Trophoblast cell (in vitro differentiated cells and primary cell): ENCODE measurements around the gene SART1.

Experiments
- DNase-seq, 2 donors: peaks; one replicate each; pipeline ENCODE4 v3.0.0-alpha.2; 2016
- H2AFZ ChIP-seq: 2 replicates; pipeline ENCODE4 v1.6.1; 2013; ENCODE audit warnings: low read length, moderate library complexity, mild to moderate bottlenecking; ENCODE audit not compliant: insufficient read depth, poor library complexity
- H2AK5ac ChIP-seq: 2 replicates; pipeline ENCODE4 v1.6.1; 2013; ENCODE audit warnings: mild to moderate bottlenecking, low read length
- H2BK120ac ChIP-seq: 2 replicates; pipeline ENCODE4 v1.6.1; 2013; ENCODE audit warnings: low read length, mild to moderate bottlenecking, moderate library complexity; ENCODE audit not compliant: insufficient read depth, poor library complexity
- H2BK12ac ChIP-seq: 2 replicates; pipeline ENCODE4 v1.6.1; 2013; ENCODE audit warnings: mild to moderate bottlenecking, low read length, moderate library complexity
- H2BK5ac ChIP-seq: 2 replicates; pipeline ENCODE4 v1.6.1; 2013; ENCODE audit warnings: low read length, low read depth, moderate library complexity, mild to moderate bottlenecking; ENCODE audit not compliant: poor library complexity
- H3K14ac ChIP-seq: 2 replicates; pipeline ENCODE4 v1.6.1; 2013; ENCODE audit warnings: mild to moderate bottlenecking, low read length
- H3K18ac ChIP-seq: 2 replicates; pipeline ENCODE4 v1.6.1; 2013; ENCODE audit warnings: mild to moderate bottlenecking, low read length
- H3K23ac ChIP-seq: 2 replicates; pipeline ENCODE4 v1.6.1; 2013; ENCODE audit warnings: low read length
- H3K27ac ChIP-seq: 2 replicates; pipeline ENCODE4 v1.5.1; 2013; ENCODE audit warnings: low read depth, mild to moderate bottlenecking, inconsistent platforms, low read length, moderate library complexity
- H3K27me3 ChIP-seq: 2 replicates; pipeline ENCODE4 v1.6.1; 2013; ENCODE audit warnings: inconsistent platforms, mild to moderate bottlenecking, low read length, moderate library complexity; ENCODE audit not compliant: insufficient read depth
- H3K36me3 ChIP-seq, 2 experiments: 1 replicate in 1 of 2; 2 replicates in 1 of 2; pipeline ENCODE4 v1.6.1; 2013; ENCODE audit warnings: low read length in 2 of 2, mild to moderate bottlenecking in 2 of 2, moderate library complexity in 1 of 2; ENCODE audit not compliant: insufficient read depth in 2 of 2, control insufficient read depth in 1 of 2
- H3K4ac ChIP-seq: 2 replicates; pipeline ENCODE4 v1.6.1; 2013; ENCODE audit warnings: low read depth, mild to moderate bottlenecking, low read length, moderate library complexity
- H3K4me1 ChIP-seq, 2 experiments: 1 replicate in 1 of 2; 2 replicates in 1 of 2; pipeline ENCODE4 v1.6.1; 2013; ENCODE audit warnings: low read length in 2 of 2, mild to moderate bottlenecking in 2 of 2, moderate library complexity in 1 of 2; ENCODE audit not compliant: insufficient read depth in 2 of 2, control insufficient read depth in 1 of 2
- H3K4me2 ChIP-seq: 2 replicates; pipeline ENCODE4 v1.6.1; 2013; ENCODE audit warnings: inconsistent platforms, mild to moderate bottlenecking, low read length, moderate library complexity
- H3K4me3 ChIP-seq: 2 replicates; pipeline ENCODE4 v1.5.1; 2013; ENCODE audit warnings: mild to moderate bottlenecking, low read depth, low read length, inconsistent platforms
- H3K79me1 ChIP-seq: one replicate; pipeline ENCODE4 v1.6.1; 2013; ENCODE audit warnings: low read length
- H3K79me2 ChIP-seq: 2 replicates; pipeline ENCODE4 v1.6.1; 2013; ENCODE audit warnings: low read length, mild to moderate bottlenecking; ENCODE audit not compliant: control insufficient read depth, insufficient read depth, poor library complexity
- H3K9ac ChIP-seq: 2 replicates; pipeline ENCODE4 v1.6.1; 2013; ENCODE audit warnings: mild to moderate bottlenecking, low read length
- H3K9me3 ChIP-seq: 2 replicates; pipeline ENCODE4 v1.6.1; 2013; ENCODE audit warnings: low read depth, mild to moderate bottlenecking, control low read depth, inconsistent platforms, low read length; ENCODE audit not compliant: insufficient read depth
- H4K12ac ChIP-seq: 2 replicates; pipeline ENCODE4 v1.6.1; 2013; ENCODE audit warnings: low read depth, mild to moderate bottlenecking, low read length, moderate library complexity
- H4K8ac ChIP-seq: 2 replicates; pipeline ENCODE4 v1.6.1; 2013; ENCODE audit warnings: low read depth, mild to moderate bottlenecking, low read length, moderate library complexity
- H4K91ac ChIP-seq: one replicate; pipeline ENCODE4 v1.6.1; 2013; ENCODE audit warnings: low read depth, mild to moderate bottlenecking, low read length, moderate library complexity
- WGBS: extraction: QIAGEN DNeasy Blood & Tissue Kit; methylation state at CpG from one replicate; pipeline ENCODE4 v1.1.7; 2013; ENCODE audit warnings: missing lambda C conversion rate; ENCODE audit not compliant: insufficient read length, insufficient coverage; ENCODE audit errors: extremely low coverage; 5-methylcytosine and 5-hydroxymethylcytosine counted together

The SART1 gene

DNA sequence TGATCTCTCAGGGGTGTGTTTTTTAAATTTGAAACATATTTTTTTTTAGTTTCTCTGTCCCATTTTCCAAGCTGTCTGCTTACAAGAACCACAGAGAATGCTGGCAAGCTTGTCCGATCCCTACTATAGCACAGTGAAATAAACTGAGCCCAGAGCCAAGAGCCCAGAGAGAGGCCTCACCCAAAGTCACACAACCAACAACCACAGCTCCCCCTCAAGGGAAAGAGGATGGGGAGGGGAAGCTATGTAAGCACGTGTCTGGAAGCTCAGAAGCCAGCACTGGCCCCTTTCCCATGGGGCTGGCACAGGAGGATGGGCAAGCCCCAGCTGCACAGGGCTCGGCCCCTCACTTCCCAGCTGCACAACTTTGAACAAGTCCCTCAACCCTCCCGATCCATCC is 3.2 kb upstream of the SART1 start:
- Histone ChIP-seq H3K4me3 (no peak overlapping the region), H3K4me2 (no peak overlapping the region), H3K9me3 (peaks cover 2% of the 10 kb centered on the region), H3K27ac (no peak overlapping the region), H3K4me1 (peaks cover 4 to 9% of the 10 kb centered on the region in 2 experiments), H2AK5ac (no peak overlapping the region), H3K9ac (no peak overlapping the region), H2BK120ac (no peak overlapping the region), H3K23ac (no peak overlapping the region), H2BK5ac (no peak overlapping the region), H3K4ac (no peak overlapping the region), H3K79me1 (peaks cover 8% of the 10 kb centered on the region), H3K14ac (no peak overlapping the region), H4K12ac (no peak overlapping the region), H4K91ac (no peak overlapping the region), H3K79me2 (peaks cover 9% of the 10 kb centered on the region), H4K8ac (no peak overlapping the region), H3K27me3 (no peaks in the 10 kb centered on the region), H3K36me3 (no peaks in the 10 kb centered on the region), H2BK12ac (no peak overlapping the region), H2AFZ (no peak overlapping the region), H3K18ac (no peak overlapping the region)
- no CpG with 5 or more reads among the region's 4 CpGs for WGBS
- DNase-seq = no peak

DNA sequence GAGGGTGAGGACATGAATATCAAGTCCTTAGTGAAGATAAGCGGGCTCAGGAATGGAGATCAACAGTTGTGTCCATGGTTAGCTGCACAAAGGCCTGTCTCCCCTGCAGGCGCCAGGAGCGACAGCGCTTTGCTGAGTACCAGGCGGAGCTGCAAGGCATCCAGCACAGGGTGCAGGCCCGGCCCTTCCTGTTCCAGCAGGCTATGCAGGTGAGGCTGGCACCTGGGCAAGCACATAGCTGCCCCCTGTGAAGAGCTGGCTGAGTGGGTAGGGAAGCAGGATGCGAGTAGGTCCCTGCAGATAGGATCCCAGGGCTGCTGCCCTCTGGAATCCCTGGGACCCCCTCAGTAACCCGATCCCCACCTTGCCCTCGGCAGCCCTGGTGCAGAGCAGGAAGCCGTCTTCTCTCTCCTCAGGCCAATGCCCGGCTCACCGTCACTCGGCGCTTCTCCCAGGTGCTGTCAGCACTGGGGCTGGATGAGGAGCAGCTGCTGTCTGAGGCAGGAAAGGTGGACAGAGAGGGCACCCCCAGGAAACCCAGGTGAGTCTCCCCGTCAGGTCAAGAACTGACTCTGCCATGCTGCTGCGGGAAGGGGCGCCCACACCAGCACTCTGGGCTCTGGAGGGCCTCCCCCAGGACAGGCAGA is 2.6 kb upstream of the SART1 start:
- Histone ChIP-seq H3K23ac (no peak overlapping the region), H2BK12ac (no peak overlapping the region), H3K27me3 (no peaks in the 10 kb centered on the region), H4K12ac (no peak overlapping the region), H3K79me1 (peaks cover 8% of the 10 kb centered on the region), H4K91ac (no peak overlapping the region), H3K4me1 (peaks cover 4 to 9% of the 10 kb centered on the region in 2 experiments), H3K36me3 (peaks cover 0 to 2% of the 10 kb centered on the region in 2 experiments), H4K8ac (no peak overlapping the region), H3K9ac (no peak overlapping the region), H3K79me2 (peaks cover 9% of the 10 kb centered on the region), H2BK5ac (no peak overlapping the region), H3K9me3 (peaks cover 2% of the 10 kb centered on the region), H3K4me2 (no peak overlapping the region), H3K14ac (no peak overlapping the region), H2AFZ (no peak overlapping the region), H3K4me3 (no peak overlapping the region), H3K18ac (no peak overlapping the region), H3K27ac (no peak overlapping the region), H3K4ac (no peak overlapping the region), H2BK120ac (no peak overlapping the region), H2AK5ac (no peak overlapping the region)
- no CpG with 5 or more reads among the region's 17 CpGs for WGBS
- DNase-seq = no peak

DNA sequence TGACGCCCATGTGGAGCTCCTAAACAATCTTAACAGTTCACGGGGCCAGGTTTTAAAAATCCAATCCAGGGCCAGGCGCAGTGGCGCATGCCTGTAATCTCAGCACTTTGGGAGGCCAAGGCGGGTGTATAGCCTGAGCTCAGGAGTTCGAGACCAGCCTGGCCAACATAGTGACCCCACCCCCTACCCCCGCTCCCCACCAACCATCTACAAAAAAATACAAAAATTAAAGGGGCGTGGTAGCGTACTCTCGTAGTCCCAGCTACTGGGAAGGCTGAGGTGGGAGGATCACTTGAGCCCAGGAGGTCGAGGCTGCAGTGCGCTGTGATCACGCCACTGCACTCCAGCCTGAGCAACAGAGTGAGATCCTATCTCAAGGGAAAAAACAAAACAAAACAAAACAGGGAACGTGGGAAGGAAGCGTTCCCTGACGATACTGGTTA is 689 bp upstream of the SART1 start:
- no CpG with 5 or more reads among the region's 16 CpGs for WGBS

DNA sequence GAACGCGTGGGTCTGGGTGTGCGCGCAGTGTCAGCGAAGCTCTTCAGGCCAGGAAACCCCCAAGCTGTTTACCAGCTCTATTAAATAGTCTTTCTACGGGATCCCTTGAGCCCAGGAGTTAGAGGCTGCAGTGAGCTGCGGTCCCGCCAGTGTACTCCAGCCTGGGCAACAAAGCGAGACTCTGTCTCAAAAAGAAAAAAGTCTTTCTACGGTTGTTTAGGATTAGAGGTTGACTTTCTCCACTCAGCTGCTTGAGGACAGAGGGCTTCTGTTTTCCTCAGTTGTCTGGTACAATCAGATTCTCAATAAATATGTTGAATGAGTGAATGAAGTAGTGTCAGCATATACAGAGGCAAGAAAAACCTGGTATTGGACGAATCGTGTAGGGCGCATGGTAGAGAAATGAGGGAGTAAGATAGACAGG is 619 bp downstream of the SART1 start:
- H3K4me3 ChIP-seq = peak overlapping the region; percentile 99
- no peak for DNase-seq
- H3K36me3 ChIP-seq = peaks cover 31 to 34% of the 10 kb centered on the region in 2 experiments
- no peak overlapping the region for H3K18ac ChIP-seq
- H2AFZ ChIP-seq = no peak overlapping the region
- peak overlapping the region; percentile 84 for H3K4me2 ChIP-seq
- no peak overlapping the region for H3K23ac ChIP-seq
- no peaks in the 10 kb centered on the region for H3K27me3 ChIP-seq
- H3K27ac ChIP-seq = no peak overlapping the region
- H3K9me3 ChIP-seq = peaks cover 2% of the 10 kb centered on the region
- WGBS = no CpG with 5 or more reads among the region's 13 CpGs
- peak overlapping the region; percentile 57 for H3K9ac ChIP-seq
- H4K91ac ChIP-seq = no peak overlapping the region
- H2BK5ac ChIP-seq = no peak overlapping the region
- peaks cover 8% of the 10 kb centered on the region for H3K79me1 ChIP-seq
- peaks cover 4 to 9% of the 10 kb centered on the region in 2 experiments for H3K4me1 ChIP-seq
- H4K8ac ChIP-seq = peak overlapping the region; percentile 31
- no peak overlapping the region for H4K12ac ChIP-seq
- H2BK120ac ChIP-seq = no peak overlapping the region
- H2AK5ac ChIP-seq = no peak overlapping the region
- H2BK12ac ChIP-seq = no peak overlapping the region
- H3K14ac ChIP-seq = no peak overlapping the region
- peaks cover 9% of the 10 kb centered on the region for H3K79me2 ChIP-seq
- H3K4ac ChIP-seq = peak overlapping the region; percentile 93

More for the DNA sequence above, 689 bp upstream of the SART1 start:
- peak in 1 of 2 donors; percentile 18 for DNase-seq
- H3K79me2 ChIP-seq = peaks cover 9% of the 10 kb centered on the region
- H2AK5ac ChIP-seq = peak overlapping the region; percentile 38
- H2AFZ ChIP-seq = peak overlapping the region; percentile 50
- peak overlapping the region; percentile 70 for H3K4me2 ChIP-seq
- peak overlapping the region; percentile 41 for H2BK120ac ChIP-seq
- H3K23ac ChIP-seq = no peak overlapping the region
- peak overlapping the region; percentile 9 for H3K4ac ChIP-seq
- peak overlapping the region; percentile 51 for H2BK5ac ChIP-seq
- H3K18ac ChIP-seq = no peak overlapping the region
- peak overlapping the region; percentile 75 for H3K9ac ChIP-seq
- no peaks in the 10 kb centered on the region for H3K27me3 ChIP-seq
- peak overlapping the region; percentile 85 for H4K12ac ChIP-seq
- peaks cover 8% of the 10 kb centered on the region for H3K79me1 ChIP-seq
- H3K27ac ChIP-seq = peak overlapping the region; percentile 58
- H3K9me3 ChIP-seq = peaks cover 2% of the 10 kb centered on the region
- peak overlapping the region; percentile 75 for H4K91ac ChIP-seq
- H3K4me3 ChIP-seq = peak overlapping the region; percentile 73
- peaks cover 4 to 9% of the 10 kb centered on the region in 2 experiments for H3K4me1 ChIP-seq
- no peak overlapping the region for H2BK12ac ChIP-seq
- peak overlapping the region; percentile 92 for H4K8ac ChIP-seq
- peak overlapping the region; percentile 71 for H3K14ac ChIP-seq
- H3K36me3 ChIP-seq = peaks cover 18 to 21% of the 10 kb centered on the region in 2 experiments
